Measurements from ENCODE around the gene GLTP. TPM values are rescaled to one million over a fixed set of nuclear protein-coding genes. Genes with fewer than 3 reads are reported as not detected.

The GLTP gene
- polyA plus RNA-seq, 4 donors, result 23.9 to 43.6 (median 35.6) TPM

DNA sequence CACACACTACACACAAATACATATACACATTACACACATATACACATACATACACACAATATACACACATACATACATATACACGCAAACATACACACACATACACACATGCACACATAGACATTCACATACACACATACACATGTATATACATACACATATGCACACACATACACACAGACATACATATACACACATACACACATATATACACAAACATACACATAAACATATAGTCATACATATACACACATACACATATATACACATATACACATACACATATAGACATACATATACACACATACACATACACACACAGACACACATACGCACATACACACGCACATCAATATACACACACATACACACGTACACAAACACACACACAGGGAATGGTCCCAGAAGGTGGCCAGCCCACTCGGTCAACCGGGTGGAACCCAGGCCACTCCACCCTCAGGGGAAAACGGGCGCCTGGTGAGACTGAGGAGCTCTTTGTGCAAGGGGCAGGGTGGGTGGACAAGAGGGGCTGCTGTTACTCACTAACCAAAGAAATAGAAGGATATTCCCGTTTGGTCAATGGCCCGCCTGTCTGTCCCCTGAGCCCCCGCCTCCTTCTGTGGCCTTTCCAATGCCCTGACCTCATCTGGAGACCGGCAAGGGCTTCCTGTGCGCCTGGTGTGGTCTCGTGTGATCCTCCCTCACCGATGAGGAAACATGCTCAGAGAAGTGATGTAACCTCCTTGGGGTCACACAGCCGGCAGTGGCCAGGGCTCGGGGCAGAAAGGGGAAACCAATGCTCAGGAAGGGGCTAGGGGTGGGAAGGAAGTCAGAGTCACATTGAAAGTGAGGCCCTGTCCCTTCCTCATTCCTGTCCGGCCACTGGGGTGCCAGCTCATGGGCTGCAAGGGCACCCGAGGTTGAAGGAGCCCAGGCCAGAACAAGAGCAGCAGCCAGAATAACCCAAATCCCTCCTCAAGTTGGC, 52.5 kb downstream of the GLTP start:
- no peak for DNase-seq (ENCODE audit: low read depth in 4 of 4, low spot score in 3 of 4)

- DNase-seq (ENCODE audit: low read depth in 4 of 4, low spot score in 3 of 4), result no peak
Observed at GRCh38 chr12:109827080-109827479, 53.3 kb downstream of the GLTP start.

GRCh38 chr12:109824731-109825130, 55.6 kb downstream of the GLTP start:
- no peak for DNase-seq (ENCODE audit: low read depth in 4 of 4, low spot score in 3 of 4)

- no peak for DNase-seq (ENCODE audit: low read depth in 4 of 4, low spot score in 3 of 4)
Observed at GRCh38 chr12:109822951-109823411, 57.4 kb downstream of the GLTP start.

DNA sequence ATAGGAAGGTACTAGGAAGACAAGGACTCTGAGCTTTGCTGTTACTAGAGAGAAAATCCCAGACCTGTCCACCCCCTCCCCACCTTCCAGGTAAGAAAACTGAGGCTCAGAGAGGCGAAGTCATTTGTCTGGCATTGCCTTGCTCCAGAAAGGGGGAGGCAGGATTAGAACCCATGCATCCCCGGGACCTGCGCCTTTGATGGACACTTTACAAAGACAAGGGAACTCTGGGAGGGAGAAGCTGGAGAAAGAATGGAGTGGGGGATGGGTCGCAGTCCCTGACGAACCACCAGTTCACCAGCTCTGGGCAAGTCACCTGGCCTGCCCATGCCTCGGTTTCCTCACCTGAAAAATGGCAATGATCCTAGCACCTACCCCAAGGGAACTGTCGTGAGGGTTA, 57.9 kb downstream of the GLTP start:
- DNase-seq (ENCODE audit: low read depth in 4 of 4, low spot score in 3 of 4), result no peak

- DNase-seq (ENCODE audit: low read depth in 4 of 4, low spot score in 3 of 4), result no peak
Observed at GRCh38 chr12:109821968-109822367, 58.4 kb downstream of the GLTP start.

- DNase-seq (ENCODE audit: low read depth in 4 of 4, low spot score in 3 of 4), result no peak
Observed at GRCh38 chr12:109820816-109821381, 59.4 kb downstream of the GLTP start.

DNA sequence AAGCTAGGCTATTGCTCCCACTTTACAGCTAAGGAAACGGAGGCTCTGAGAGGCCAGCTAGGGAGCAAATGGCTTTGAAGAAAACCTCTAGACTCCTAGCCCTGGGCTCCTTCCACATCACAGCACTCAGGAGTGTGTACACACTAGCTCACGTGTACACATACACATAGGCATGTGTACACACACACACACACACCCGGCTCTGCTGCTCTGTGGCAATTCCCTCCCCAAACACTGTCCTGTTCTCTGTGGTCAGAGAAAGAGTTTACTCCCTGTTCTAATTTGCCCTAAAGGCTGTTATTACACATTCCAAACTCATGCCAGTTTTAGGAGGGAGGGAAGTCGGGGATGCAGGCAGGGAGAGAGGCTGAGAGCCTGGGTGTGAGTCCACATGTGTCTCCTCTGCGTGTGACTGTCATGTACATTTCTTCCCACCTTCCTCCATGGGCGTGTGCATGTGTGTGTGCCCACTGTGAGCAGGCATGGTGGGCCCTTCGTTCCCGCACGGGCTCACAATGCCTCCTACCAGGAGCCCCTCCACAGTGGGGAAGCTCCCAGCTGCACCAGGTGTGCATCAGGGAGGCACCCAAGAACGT, 61.3 kb downstream of the GLTP start:
- no peak for DNase-seq (ENCODE audit: low read depth in 4 of 4, low spot score in 3 of 4)

GRCh38 chr12:109818253-109818652, 62.1 kb downstream of the GLTP start:
- DNase-seq (ENCODE audit: low read depth in 4 of 4, low spot score in 3 of 4), result no peak

DNA sequence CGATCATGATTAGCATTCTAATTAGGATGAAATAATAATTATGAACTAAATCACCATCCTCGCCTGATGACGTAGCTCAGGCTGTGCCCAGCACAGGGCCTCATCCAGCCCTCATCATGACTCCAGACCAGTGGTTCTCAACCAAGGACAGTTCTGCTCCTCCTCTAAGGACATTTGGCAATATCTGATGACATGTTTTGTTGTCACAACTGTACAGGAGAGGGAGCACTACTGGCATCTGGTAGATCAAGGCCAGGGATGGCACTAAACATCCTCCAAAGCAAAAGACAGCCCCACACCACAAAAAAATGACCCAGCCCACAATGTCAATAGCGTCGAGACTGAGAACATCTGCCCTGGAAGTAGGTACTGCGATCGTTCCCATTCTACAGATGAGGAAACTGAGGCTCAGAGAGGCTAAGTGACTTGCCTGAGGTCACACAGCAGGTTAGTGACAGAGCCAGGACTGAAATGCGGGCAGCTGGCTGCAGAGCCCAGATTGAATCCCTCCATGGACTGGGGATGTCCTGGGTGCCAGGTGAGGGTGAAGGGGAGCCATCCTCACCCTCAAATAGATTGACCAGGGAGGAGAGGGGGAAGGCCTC, 62.6 kb downstream of the GLTP start:
- no peak for DNase-seq (ENCODE audit: low read depth in 4 of 4, low spot score in 3 of 4)

- DNase-seq (ENCODE audit: low read depth in 4 of 4, low spot score in 3 of 4), result no peak
Observed at GRCh38 chr12:109816870-109817269, 63.5 kb downstream of the GLTP start.

DNA sequence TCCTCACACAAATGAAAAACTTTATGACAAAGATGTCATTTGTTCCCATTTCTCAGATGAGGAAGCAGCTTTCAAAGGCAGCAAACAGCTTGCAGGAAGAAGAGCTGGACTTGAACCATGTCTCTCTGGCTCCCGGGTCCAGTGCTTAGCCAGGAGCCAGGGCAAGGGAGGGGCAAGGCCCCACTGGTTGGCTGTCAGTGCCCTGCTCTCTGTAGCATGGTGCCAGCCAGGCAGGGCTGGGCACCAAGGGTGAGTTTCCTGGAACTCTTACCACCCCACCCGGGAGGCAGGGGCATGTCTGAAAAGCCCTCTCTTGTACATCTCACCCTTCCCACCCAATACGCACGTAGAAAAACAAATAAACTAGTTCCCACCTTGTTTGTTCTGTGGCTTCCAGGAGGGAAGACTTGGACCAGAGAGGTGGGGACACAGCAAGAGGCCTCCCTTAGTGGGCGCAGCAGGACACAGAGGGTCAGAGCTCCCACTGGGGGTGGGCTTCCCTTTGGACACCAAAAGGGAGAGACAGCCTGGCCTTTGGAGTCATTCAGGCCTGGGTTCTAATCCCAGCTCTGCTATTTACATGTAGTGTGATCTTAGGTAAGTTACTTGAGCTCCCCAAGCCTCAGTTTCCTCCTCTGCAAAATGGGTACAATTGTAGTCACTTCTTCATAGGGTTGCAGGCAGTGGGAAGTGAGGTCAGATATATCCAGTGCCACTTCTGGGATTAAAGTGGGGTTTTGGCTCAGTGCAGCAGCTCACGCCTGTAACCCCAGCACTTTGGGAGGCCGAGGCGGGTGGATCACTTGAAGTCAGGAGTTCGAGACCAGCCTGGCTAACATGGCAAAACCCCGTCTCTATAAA, 64.4 kb downstream of the GLTP start:
- no peak for DNase-seq (ENCODE audit: low read depth in 4 of 4, low spot score in 3 of 4)

GRCh38 chr12:109815225-109815624, 65.1 kb downstream of the GLTP start:
- DNase-seq (ENCODE audit: low read depth in 4 of 4, low spot score in 3 of 4), result no peak

GRCh38 chr12:109814600-109815150, 65.7 kb downstream of the GLTP start:
- no peak for DNase-seq (ENCODE audit: low read depth in 4 of 4, low spot score in 3 of 4)

- DNase-seq (ENCODE audit: low read depth in 4 of 4, low spot score in 3 of 4), result no peak
Observed at GRCh38 chr12:109813810-109814416, 66.4 kb downstream of the GLTP start.

DNA sequence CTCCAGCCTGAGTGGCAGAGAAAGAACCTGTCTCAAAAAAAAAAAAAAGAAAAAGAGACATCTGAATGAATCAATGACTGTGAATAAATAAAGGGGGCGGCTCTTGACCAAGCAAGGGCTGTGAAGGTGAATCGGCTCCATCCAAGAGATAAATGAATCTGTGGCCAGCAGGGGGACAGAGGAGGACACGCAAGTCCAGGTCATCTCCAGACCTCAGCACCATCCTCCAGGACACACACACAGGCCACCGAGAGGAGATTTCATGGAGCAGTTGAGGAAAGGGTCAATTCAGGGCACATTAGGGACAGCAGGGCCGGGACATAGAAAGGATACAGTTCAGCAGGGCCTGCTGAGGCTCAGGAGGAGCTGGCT, 68.7 kb downstream of the GLTP start:
- DNase-seq (ENCODE audit: low read depth in 4 of 4, low spot score in 3 of 4), result no peak

DNA sequence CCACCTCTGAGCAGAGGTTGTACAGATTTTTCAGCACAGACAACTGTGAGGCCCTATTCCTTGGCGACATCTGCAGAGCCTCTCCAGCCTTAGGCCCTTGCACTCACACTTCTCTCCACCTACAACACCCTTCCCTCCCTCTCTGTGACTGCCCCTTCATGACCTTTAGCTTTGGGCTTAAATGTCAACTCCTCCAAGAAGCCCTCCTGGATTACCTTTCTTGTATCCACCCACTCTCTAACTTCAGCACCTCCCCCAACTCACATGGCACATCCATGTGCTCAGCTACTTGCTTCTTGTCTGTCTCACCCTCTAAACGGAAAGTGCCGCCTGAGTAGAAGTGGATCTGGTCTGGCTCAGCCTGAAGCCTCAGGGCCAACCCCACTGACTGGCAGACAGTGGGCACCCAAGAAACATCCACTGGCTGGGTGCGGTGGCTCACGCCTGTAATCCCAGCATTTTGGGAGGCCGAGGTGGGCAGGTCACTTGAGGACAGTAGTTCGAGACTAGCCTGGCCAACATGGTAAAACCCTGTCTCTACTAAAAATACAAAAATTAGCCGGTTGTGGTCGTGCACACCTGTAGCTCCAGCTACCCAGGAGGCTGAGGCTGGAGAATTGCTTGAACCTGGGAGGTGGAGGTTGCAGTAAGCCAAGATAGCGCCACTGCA, 69.3 kb downstream of the GLTP start:
- DNase-seq (ENCODE audit: low read depth in 4 of 4, low spot score in 3 of 4), result no peak

GRCh38 chr12:109808876-109809646, 71.3 kb downstream of the GLTP start:
- no peak for DNase-seq (ENCODE audit: low read depth in 4 of 4, low spot score in 3 of 4)
